Left ventricle myocardium inferior (tissue), 1 donor: Measurements from ENCODE around the gene RPRD1B. TPM values are rescaled to one million over a fixed set of nuclear protein-coding genes. Genes with fewer than 3 reads are reported as not detected.
A peak's percentile ranks its signal among the peaks of the same experiment; 100 is the strongest.

Experiments
- DNase-seq: peaks from one replicate; pipeline ENCODE4 v3.0.0-alpha.2; 2020
- H3K27ac ChIP-seq: fragments of 200-600 bp; replicated peaks from 2 replicates; pipeline ENCODE4 v1.8.0; 2021
- H3K27me3 ChIP-seq: fragments of 200-600 bp; 2 replicates; pipeline ENCODE4 v1.8.0; 2021; ENCODE audit warnings: low read depth
- H3K36me3 ChIP-seq: fragments of 200-600 bp; 2 replicates; pipeline ENCODE4 v1.8.0; 2021
- H3K4me1 ChIP-seq: fragments of 200-600 bp; 2 replicates; pipeline ENCODE4 v1.8.0; 2021
- H3K4me3 ChIP-seq: fragments of 200-600 bp; 2 replicates; pipeline ENCODE4 v1.8.0; 2021; ENCODE audit warnings: mild to moderate bottlenecking, moderate library complexity
- H3K9me3 ChIP-seq: fragments of 200-600 bp; replicated peaks from 2 replicates; pipeline ENCODE4 v1.8.0; 2021
- CTCF ChIP-seq: fragments of 200-600 bp; IDR thresholded peaks from 2 replicates; pipeline ENCODE4 v1.8.0; 2021; ENCODE audit warnings: antibody characterized with exemption, mild to moderate bottlenecking, borderline replicate concordance
- intact Hi-C: fragments of 100-400 bp; cut with micrococcal nuclease; formaldehyde crosslinking; loops from one replicate; pipeline ENCODE4 v1.11.0; 2022
- total RNA-seq: library from RNA; stranded (reverse); fragmentation: NEBNext Ultra II Directional; extraction: Animal tissue kit (Norgen Biotek cat#: 25700); gene quantifications from one replicate; pipeline ENCODE4 v1.2.1, GENCODE V29; 2021
- donor health status: DM: no; HTN: yes; CAD: no; lungs with severe emphysema.

RPRD1B gene
- total RNA-seq, 1 donor from 2014 or later, result 58.9 TPM

GRCh38 chr20:38126146-38126921 lies 92.8 kb downstream of the RPRD1B start:
- peaks cover 26% of the 10 kb centered on the region for H3K36me3 ChIP-seq
- DNase-seq, result no peak
- no peaks in the 10 kb centered on the region for H3K27me3 ChIP-seq
- H3K27ac ChIP-seq, result peak overlapping the region; percentile 90
- peaks cover 60% of the 10 kb centered on the region for H3K4me1 ChIP-seq
- intact Hi-C loops, result no loop called here
- peak overlapping the region; percentile 8 for H3K4me3 ChIP-seq
- no peaks in the 10 kb centered on the region for H3K9me3 ChIP-seq
- TF ChIP-seq CTCF, result no peak

- Histone ChIP-seq H3K27me3 (no peaks in the 10 kb centered on the region), H3K4me1 (peaks cover 64% of the 10 kb centered on the region), H3K9me3 (no peaks in the 10 kb centered on the region), H3K36me3 (peaks cover 33% of the 10 kb centered on the region), H3K4me3 (peak overlapping the region; percentile 8), H3K27ac (peak overlapping the region; percentile 90)
- intact Hi-C loops, result no loop called here
- DNase-seq, result no peak
- TF ChIP-seq CTCF, result peak; percentile 22
Observed at GRCh38 chr20:38126932-38127621, 93.5 kb downstream of the RPRD1B start.

- H3K27ac ChIP-seq, result peak overlapping the region; percentile 90
- H3K27me3 ChIP-seq, result no peaks in the 10 kb centered on the region
- H3K9me3 ChIP-seq, result no peaks in the 10 kb centered on the region
- intact Hi-C loops, result no loop called here
- no peak for DNase-seq
- H3K36me3 ChIP-seq, result peaks cover 43% of the 10 kb centered on the region
- peaks cover 65% of the 10 kb centered on the region for H3K4me1 ChIP-seq
- H3K4me3 ChIP-seq, result no peak overlapping the region
- TF ChIP-seq CTCF, result no peak
Observed at GRCh38 chr20:38127920-38128528, 94.5 kb downstream of the RPRD1B start.

- no peak for TF ChIP-seq CTCF
- DNase-seq, result no peak
- Histone ChIP-seq H3K9me3 (no peaks in the 10 kb centered on the region), H3K36me3 (peaks cover 49% of the 10 kb centered on the region), H3K4me3 (no peak overlapping the region), H3K4me1 (peaks cover 65% of the 10 kb centered on the region), H3K27me3 (no peaks in the 10 kb centered on the region), H3K27ac (peak overlapping the region; percentile 90)
- intact Hi-C loops, result no loop called here
Observed at GRCh38 chr20:38128691-38129090, 95.1 kb downstream of the RPRD1B start.

- no peak for TF ChIP-seq CTCF
- no peak for DNase-seq
- Histone ChIP-seq H3K4me1 (peaks cover 72% of the 10 kb centered on the region), H3K27me3 (no peaks in the 10 kb centered on the region), H3K36me3 (peaks cover 55% of the 10 kb centered on the region), H3K9me3 (no peaks in the 10 kb centered on the region), H3K4me3 (no peak overlapping the region), H3K27ac (peak overlapping the region; percentile 90)
- intact Hi-C loops, result no loop called here
Observed at GRCh38 chr20:38129248-38129865, 95.8 kb downstream of the RPRD1B start.
